CD14-positive monocyte (primary cell): ENCODE data around the gene CEACAM16. TPM values are rescaled to one million over a fixed set of nuclear protein-coding genes. Genes with fewer than 3 reads are reported as not detected.
"Not testable (repeated sequence)": the region's sequence is repeated elsewhere in the genome, so short reads cannot be mapped to it uniquely, and the experiment has no call there.

Experiments
- DNase-seq, 3 donors: peaks; one replicate each; pipeline ENCODE4 v3.0.0-alpha.2; 2011 to 2022
- H2AFZ ChIP-seq: 2 replicates; pipeline ENCODE4 v1.6.0; 2012; ENCODE audit warnings: mild to moderate bottlenecking, low read depth, low read length, inconsistent platforms; ENCODE audit not compliant: insufficient read depth, poor library complexity, severe bottlenecking
- H3K27ac ChIP-seq, 2 donors: 1 replicate in 1 of 2; 2 replicates in 1 of 2; pipeline ENCODE4 v1.5.1; 2012 to 2013; ENCODE audit warnings: low read length in 2 of 2, control low read depth in 1 of 2, inconsistent platforms in 1 of 2, low read depth in 1 of 2, mild to moderate bottlenecking in 1 of 2
- H3K27me3 ChIP-seq, 2 donors: one replicate each; pipeline versions ENCODE4 v1.6.0 to v1.6.1; 2011 to 2013; ENCODE audit warnings: low read length in 2 of 2; ENCODE audit not compliant: control insufficient read depth in 2 of 2, insufficient read depth in 2 of 2
- H3K36me3 ChIP-seq, 2 donors: replicated peaks in 1 of 2; 1 replicate in 1 of 2; 2 replicates in 1 of 2; pipeline versions ENCODE4 v1.5.1 to v1.6.1; 2012 to 2013; ENCODE audit warnings: low read length in 2 of 2, control low read depth in 1 of 2, inconsistent platforms in 1 of 2, mild to moderate bottlenecking in 1 of 2; ENCODE audit not compliant: insufficient read depth in 2 of 2, control insufficient read depth in 1 of 2
- H3K4me1 ChIP-seq, 2 donors: 1 replicate in 1 of 2; 2 replicates in 1 of 2; pipeline versions ENCODE4 v1.5.1 to v1.6.1; 2012 to 2013; ENCODE audit warnings: low read length in 2 of 2, control low read depth in 1 of 2, inconsistent platforms in 1 of 2, mild to moderate bottlenecking in 1 of 2, moderate library complexity in 1 of 2; ENCODE audit not compliant: insufficient read depth in 2 of 2, control insufficient read depth in 1 of 2
- H3K4me2 ChIP-seq: replicated peaks from 2 replicates; pipeline ENCODE3; 2012; ENCODE audit warnings: low read length, moderate library complexity, mild to moderate bottlenecking; ENCODE audit not compliant: poor library complexity, severe bottlenecking; ENCODE audit errors: extremely low read depth
- H3K4me3 ChIP-seq, 3 experiments: fragments of 200-600 bp in 1 of 3; sonication (generic) in 1 of 3; replicated peaks in 1 of 3; 1 replicate in 2 of 3; 2 replicates in 1 of 3; pipeline ENCODE4 v1.5.1; 2011 to 2013; ENCODE audit warnings: low read length in 3 of 3, mild to moderate bottlenecking in 3 of 3, control low read depth in 2 of 3, low read depth in 2 of 3, inconsistent platforms in 1 of 3, moderate library complexity in 1 of 3
- H3K79me2 ChIP-seq: 2 replicates; pipeline ENCODE4 v1.6.0; 2012; ENCODE audit warnings: mild to moderate bottlenecking, control low read depth, inconsistent platforms, low read length, moderate library complexity; ENCODE audit not compliant: insufficient read depth
- H3K9ac ChIP-seq: 2 replicates; pipeline ENCODE4 v1.6.0; 2017; ENCODE audit warnings: low read length, mild to moderate bottlenecking; ENCODE audit not compliant: insufficient read depth, poor library complexity, severe bottlenecking
- H3K9me3 ChIP-seq, 2 donors: replicated peaks in 1 of 2; 1 replicate in 1 of 2; 2 replicates in 1 of 2; pipeline versions ENCODE4 v1.5.1 to v1.6.1; 2012 to 2013; ENCODE audit warnings: low read length in 2 of 2, control low read depth in 1 of 2; ENCODE audit not compliant: control insufficient read depth in 1 of 2, insufficient read depth in 1 of 2
- H4K20me1 ChIP-seq: 2 replicates; pipeline ENCODE4 v1.6.0; 2012; ENCODE audit warnings: mild to moderate bottlenecking, low read length, control low read depth, moderate library complexity; ENCODE audit not compliant: insufficient read depth
- H3K27ac Mint-ChIP-seq, 7 donors: one replicate each; pipeline ENCODE4 v1.8.0; 2020; ENCODE audit warnings: mild to moderate bottlenecking in 7 of 7, mixed read lengths in 7 of 7, moderate library complexity in 6 of 7, inconsistent platforms in 2 of 7
- H3K27me3 Mint-ChIP-seq, 3 donors: one replicate each; pipeline ENCODE4 v1.8.0; 2021 to 2022; ENCODE audit warnings: low read depth in 3 of 3, mild to moderate bottlenecking in 3 of 3, mixed read lengths in 3 of 3, moderate library complexity in 3 of 3, inconsistent platforms in 1 of 3
- H3K36me3 Mint-ChIP-seq, 2 donors: one replicate each; pipeline ENCODE4 v1.8.0; 2020; ENCODE audit warnings: mixed read lengths in 2 of 2, inconsistent platforms in 1 of 2, mild to moderate bottlenecking in 1 of 2
- H3K4me1 Mint-ChIP-seq: one replicate; pipeline ENCODE4 v1.8.0; 2020; ENCODE audit warnings: mild to moderate bottlenecking, mixed read lengths
- H3K4me3 Mint-ChIP-seq, 2 donors: one replicate each; pipeline ENCODE4 v1.8.0; 2020; ENCODE audit warnings: mild to moderate bottlenecking in 2 of 2, mixed read lengths in 2 of 2, moderate library complexity in 1 of 2
- H3K9me3 Mint-ChIP-seq, 7 donors: one replicate each; pipeline ENCODE4 v1.8.0; 2020 to 2022; ENCODE audit warnings: mixed read lengths in 7 of 7, mild to moderate bottlenecking in 6 of 7, moderate library complexity in 6 of 7, inconsistent platforms in 2 of 7
- CTCF ChIP-seq: fragments of 200-600 bp; IDR thresholded peaks from one replicate; pipeline ENCODE4 v1.8.0; 2022; ENCODE audit warnings: antibody characterized with exemption, mild to moderate bottlenecking
- whole genome bisulfite sequencing: methylation state at CpG from one replicate; pipeline ENCODE4 v1.1.5; 2013; ENCODE audit warnings: missing lambda C conversion rate; ENCODE audit not compliant: insufficient coverage; 5-methylcytosine and 5-hydroxymethylcytosine counted together
- intact Hi-C, 2 donors: fragments of 100-400 bp; cut with micrococcal nuclease; formaldehyde crosslinking; loops; one replicate each; pipeline versions ENCODE4 v1.15.0 to v1.15.1; 2023
- polyA plus RNA-seq, 3 donors: library from polyadenylated mRNA; depleted of rRNA in 1 of 3; unstranded in 2 of 3; stranded (reverse) in 1 of 3; fragments of 300-500 nt in 2 of 3; fragments of >200 nt in 1 of 3; fragmentation: Illumina TruSeq in 2 of 3; gene quantifications; 1 replicate in 2 of 3; 2 replicates in 1 of 3; pipeline ENCODE4 v1.2.3, GENCODE V29; 2012 to 2021

The CEACAM16 gene
- polyA plus RNA-seq, 3 donors, result not detected

- 86% methylated on average over 4 of the region's 11 CpGs for WGBS
- H3K9me3 Mint-ChIP-seq, result peaks cover 12 to 18% (median 16%) of the 10 kb centered on the region in 7 donors
- H3K36me3 Mint-ChIP-seq, result no peaks in the 10 kb centered on the region
- Histone ChIP-seq H3K27ac (no peak overlapping the region), H2AFZ (no peak overlapping the region), H3K36me3 (no peaks in the 10 kb centered on the region), H3K27me3 (no peaks in the 10 kb centered on the region), H3K9ac (no peak overlapping the region), H4K20me1 (no peaks in the 10 kb centered on the region), H3K4me2 (peak overlapping the region; percentile 17), H3K4me3 (peak overlapping the region in 1 of 3 experiments; percentile 43), H3K9me3 (peaks cover 15% of the 10 kb centered on the region in 2 donors), H3K79me2 (no peaks in the 10 kb centered on the region), H3K4me1 (peaks cover 45 to 48% of the 10 kb centered on the region in 2 donors)
- no peak for DNase-seq
- peaks cover under 1 to 8% (median 6%) of the 10 kb centered on the region in 3 donors for H3K27me3 Mint-ChIP-seq
- no peak for TF ChIP-seq CTCF
- peak overlapping the region in 1 of 2 donors; percentile 42 for H3K4me3 Mint-ChIP-seq
- intact Hi-C loops, result loop anchor here in 1 of 2 donors (10.0 kb wide), 1 partner anchor 144 kb away; no protein-coding TSS in a partner anchor
- H3K4me1 Mint-ChIP-seq, result peaks cover 46% of the 10 kb centered on the region
- H3K27ac Mint-ChIP-seq, result peak overlapping the region in 3 of 7 donors; percentile 5 to 49 (median 37)
These were observed 19.7 kb downstream of the CEACAM16 start for GRCh38 chr19:44718441-44719261.

- H3K4me3 Mint-ChIP-seq, result no peak overlapping the region
- no peaks in the 10 kb centered on the region for H4K20me1 ChIP-seq
- no peak overlapping the region for H3K9ac ChIP-seq
- H3K36me3 ChIP-seq, result no peaks in the 10 kb centered on the region
- no peaks in the 10 kb centered on the region for H3K27me3 ChIP-seq
- H2AFZ ChIP-seq, result no peak overlapping the region
- no peak for TF ChIP-seq CTCF
- peak overlapping the region; percentile 17 for H3K4me2 ChIP-seq
- 93% methylated on average over 8 of the region's 8 CpGs for WGBS
- H3K36me3 Mint-ChIP-seq, result no peaks in the 10 kb centered on the region
- no peak overlapping the region for H3K27ac Mint-ChIP-seq
- no peak overlapping the region for H3K27ac ChIP-seq
- H3K4me1 ChIP-seq, result peaks cover 51 to 55% of the 10 kb centered on the region in 2 donors
- peaks cover 15% of the 10 kb centered on the region in 2 donors for H3K9me3 ChIP-seq
- peaks cover 52% of the 10 kb centered on the region for H3K4me1 Mint-ChIP-seq
- peaks cover 12 to 17% (median 16%) of the 10 kb centered on the region in 7 donors for H3K9me3 Mint-ChIP-seq
- intact Hi-C loops, result loop anchor here in 1 of 2 donors (10.0 kb wide), 1 partner anchor 144 kb away; no protein-coding TSS in a partner anchor
- no peaks in the 10 kb centered on the region for H3K79me2 ChIP-seq
- no peak for DNase-seq
- peaks cover 0 to 7% (median 6%) of the 10 kb centered on the region in 3 donors for H3K27me3 Mint-ChIP-seq
- peak overlapping the region in 1 of 3 experiments; percentile 43 for H3K4me3 ChIP-seq
These were observed 20.3 kb downstream of the CEACAM16 start for GRCh38 chr19:44719262-44719701.

GRCh38 chr19:44720396-44720795, 21.4 kb downstream of the CEACAM16 start:
- peaks cover 58 to 66% of the 10 kb centered on the region in 2 donors for H3K4me1 ChIP-seq
- not testable (repeated sequence) for H3K4me2 ChIP-seq, H3K27me3 Mint-ChIP-seq, H3K79me2 ChIP-seq, H3K9ac ChIP-seq, H4K20me1 ChIP-seq, H3K9me3 ChIP-seq, H3K4me3 ChIP-seq, DNase-seq, H3K27ac ChIP-seq, H3K9me3 Mint-ChIP-seq, H2AFZ ChIP-seq, H3K36me3 ChIP-seq, H3K27me3 ChIP-seq, H3K36me3 Mint-ChIP-seq
- peak overlapping the region in 1 of 2 donors; percentile 42 for H3K4me3 Mint-ChIP-seq
- peak overlapping the region in 2 of 7 donors; percentile 33 to 54 for H3K27ac Mint-ChIP-seq
- 94% methylated on average over 9 of the region's 9 CpGs for WGBS
- intact Hi-C loops, result loop anchor here in 1 of 2 donors (5.0 to 10.0 kb wide), 3 partner anchors 33 to 124 kb away; partner anchors contain the start of gene NECTIN2
- H3K4me1 Mint-ChIP-seq, result peaks cover 60% of the 10 kb centered on the region
